H9 (cell line): ENCODE results near the gene P4HA2. TPM values are rescaled to one million over a fixed set of nuclear protein-coding genes. Genes with fewer than 3 reads are reported as not detected.
A peak's percentile ranks its signal among the peaks of the same experiment; 100 is the strongest.

Source experiments
- DNase-seq: peaks from one replicate; pipeline ENCODE4 v3.0.0-alpha.2; 2017
- H2AFZ ChIP-seq: one replicate; pipeline ENCODE4 v1.6.1; 2013; ENCODE audit warnings: mild to moderate bottlenecking, low read length, control low read depth, moderate library complexity
- H2AK5ac ChIP-seq: 2 replicates; pipeline ENCODE4 v1.6.1; 2013; ENCODE audit warnings: low read length, control low read depth, mixed read lengths; ENCODE audit not compliant: insufficient read length
- H2BK120ac ChIP-seq: one replicate; pipeline ENCODE4 v1.6.1; 2013; ENCODE audit warnings: low read depth, mild to moderate bottlenecking, low read length, control low read depth, inconsistent platforms; ENCODE audit not compliant: poor library complexity, severe bottlenecking
- H2BK12ac ChIP-seq: 2 replicates; pipeline ENCODE4 v1.6.1; 2013; ENCODE audit warnings: low read length, control low read depth, mixed read lengths, low read depth; ENCODE audit not compliant: insufficient read length
- H2BK15ac ChIP-seq: 2 replicates; pipeline ENCODE4 v1.6.1; 2013; ENCODE audit warnings: low read depth, low read length, control low read depth
- H2BK20ac ChIP-seq: one replicate; pipeline ENCODE4 v1.6.1; 2013; ENCODE audit warnings: low read depth, mild to moderate bottlenecking, low read length, control low read depth, inconsistent platforms; ENCODE audit not compliant: poor library complexity, severe bottlenecking
- H2BK5ac ChIP-seq: 2 replicates; pipeline ENCODE4 v1.6.1; 2013; ENCODE audit warnings: low read length, control low read depth, mixed read lengths; ENCODE audit not compliant: insufficient read length
- H3K14ac ChIP-seq: 2 replicates; pipeline ENCODE4 v1.6.1; 2013; ENCODE audit warnings: low read length, control low read depth; ENCODE audit not compliant: insufficient read depth
- H3K18ac ChIP-seq: 2 replicates; pipeline ENCODE4 v1.6.1; 2013; ENCODE audit warnings: low read depth, mild to moderate bottlenecking, mixed read lengths, low read length, control low read depth; ENCODE audit not compliant: insufficient read length
- H3K23ac ChIP-seq: 2 replicates; pipeline ENCODE4 v1.6.1; 2013; ENCODE audit warnings: low read length, control low read depth, mixed read lengths, low read depth; ENCODE audit not compliant: insufficient read length
- H3K23me2 ChIP-seq: 2 replicates; pipeline ENCODE4 v1.6.1; 2013; ENCODE audit warnings: low read depth, mild to moderate bottlenecking, mixed read lengths, low read length, control low read depth; ENCODE audit not compliant: insufficient read length, poor library complexity, severe bottlenecking
- H3K27ac ChIP-seq: 2 replicates; pipeline ENCODE4 v1.5.1; 2013; ENCODE audit warnings: low read length, control low read depth, mixed read lengths, low read depth; ENCODE audit not compliant: insufficient read length
- H3K27me3 ChIP-seq: 2 replicates; pipeline ENCODE4 v1.6.1; 2013; ENCODE audit warnings: low read length, control low read depth, inconsistent platforms; ENCODE audit not compliant: insufficient read depth
- H3K4ac ChIP-seq: 2 replicates; pipeline ENCODE4 v1.6.1; 2013; ENCODE audit warnings: low read depth, mild to moderate bottlenecking, control low read depth, inconsistent platforms, low read length, moderate library complexity
- H3K4me1 ChIP-seq: 2 replicates; pipeline ENCODE4 v1.6.1; 2013; ENCODE audit warnings: low read length, control low read depth, inconsistent platforms; ENCODE audit not compliant: insufficient read depth
- H3K4me2 ChIP-seq: 2 replicates; pipeline ENCODE4 v1.6.1; 2013; ENCODE audit warnings: low read length, control low read depth, mixed read lengths; ENCODE audit not compliant: insufficient read length, insufficient read depth
- H3K56ac ChIP-seq: 2 replicates; pipeline ENCODE4 v1.6.1; 2013; ENCODE audit warnings: low read depth, mild to moderate bottlenecking, mixed read lengths, low read length, control low read depth; ENCODE audit not compliant: insufficient read length
- H3K79me1 ChIP-seq: 2 replicates; pipeline ENCODE4 v1.6.1; 2013; ENCODE audit warnings: low read depth, mild to moderate bottlenecking, moderate library complexity, low read length, control low read depth, inconsistent platforms; ENCODE audit not compliant: insufficient read depth, poor library complexity, severe bottlenecking
- H3K79me2 ChIP-seq: 2 replicates; pipeline ENCODE4 v1.6.1; 2013; ENCODE audit warnings: low read length, control low read depth, inconsistent platforms; ENCODE audit not compliant: insufficient read depth
- H3K9ac ChIP-seq: 2 replicates; pipeline ENCODE4 v1.6.1; 2013; ENCODE audit warnings: low read length, control low read depth, mixed read lengths; ENCODE audit not compliant: insufficient read length; ENCODE audit errors: extremely low read depth
- H3K9me3 ChIP-seq: one replicate; pipeline ENCODE4 v1.6.1; 2013; ENCODE audit warnings: low read depth, low read length, inconsistent platforms; ENCODE audit not compliant: control insufficient read depth
- H3T11ph ChIP-seq: one replicate; pipeline ENCODE4 v1.6.1; 2013; ENCODE audit warnings: mild to moderate bottlenecking, low read length, control low read depth, inconsistent platforms
- H4K20me1 ChIP-seq: one replicate; pipeline ENCODE4 v1.6.1; 2013; ENCODE audit not compliant: control insufficient read depth, insufficient read length, insufficient read depth
- H4K5ac ChIP-seq: 2 replicates; pipeline ENCODE4 v1.6.1; 2013; ENCODE audit warnings: low read depth, mild to moderate bottlenecking, mixed read lengths, low read length, control low read depth; ENCODE audit not compliant: insufficient read length
- H4K8ac ChIP-seq: replicated peaks from 2 replicates; pipeline ENCODE4 v1.6.1; 2013; ENCODE audit warnings: low read length, control low read depth, mixed read lengths, low read depth; ENCODE audit not compliant: insufficient read length
- H4K91ac ChIP-seq: 2 replicates; pipeline ENCODE4 v1.6.1; 2013; ENCODE audit warnings: low read depth, mild to moderate bottlenecking, moderate library complexity, mixed read lengths, low read length, control low read depth; ENCODE audit not compliant: insufficient read length
- H3K27ac Mint-ChIP-seq, 3 experiments: 2 replicates in 2 of 3; 3 replicates in 1 of 3; pipeline ENCODE4 v1.8.0; 2020 to 2021; ENCODE audit warnings: mixed read lengths in 3 of 3, mild to moderate bottlenecking in 1 of 3, moderate library complexity in 1 of 3
- H3K27me3 Mint-ChIP-seq: 2 replicates; pipeline ENCODE4 v1.8.0; 2021; ENCODE audit warnings: low read depth, mild to moderate bottlenecking, moderate library complexity, mixed read lengths
- H3K36me3 Mint-ChIP-seq, 3 experiments: 2 replicates in 2 of 3; 3 replicates in 1 of 3; pipeline ENCODE4 v1.8.0; 2020 to 2021; ENCODE audit warnings: low read depth in 3 of 3, mixed read lengths in 3 of 3; ENCODE audit not compliant: insufficient read depth in 1 of 3
- H3K4me1 Mint-ChIP-seq, 2 experiments: 2 replicates each; pipeline ENCODE4 v1.8.0; 2020; ENCODE audit warnings: mixed read lengths in 2 of 2
- H3K4me3 Mint-ChIP-seq, 2 experiments: 2 replicates in 1 of 2; 3 replicates in 1 of 2; pipeline ENCODE4 v1.8.0; 2020 to 2021; ENCODE audit warnings: mild to moderate bottlenecking in 2 of 2, mixed read lengths in 2 of 2, moderate library complexity in 1 of 2
- H3K9me3 Mint-ChIP-seq, 2 experiments: 2 replicates in 1 of 2; 3 replicates in 1 of 2; pipeline ENCODE4 v1.8.0; 2020; ENCODE audit warnings: mild to moderate bottlenecking in 2 of 2, mixed read lengths in 2 of 2, moderate library complexity in 1 of 2
- CTCF ChIP-seq: fragments of 200-600 bp; sonication (generic); conservative IDR thresholded peaks from 3 replicates; pipeline ENCODE4 v1.8.0; 2021; ENCODE audit warnings: antibody characterized with exemption, mild to moderate bottlenecking
- WGBS: extraction: QIAGEN DNeasy Blood & Tissue Kit; methylation state at CpG from one replicate; pipeline ENCODE4 v1.1.7; 2013; ENCODE audit warnings: missing lambda C conversion rate, low lambda C conversion rate, mixed read lengths; ENCODE audit not compliant: insufficient read length; ENCODE audit errors: extremely low coverage; 5-methylcytosine and 5-hydroxymethylcytosine counted together
- total RNA-seq: library from RNA; stranded (reverse); gene quantifications from 2 replicates; pipeline ENCODE4 v1.2.1, GENCODE V29; 2021

The P4HA2 gene
- total RNA-seq, 1 experiment from 2014 or later = 15.3 TPM

- H3K18ac ChIP-seq = no peak overlapping the region
- H2BK15ac ChIP-seq = no peak overlapping the region
- H3K4ac ChIP-seq = no peak overlapping the region
- no peak overlapping the region for H4K8ac ChIP-seq
- H3T11ph ChIP-seq = no peak overlapping the region
- H3K9ac ChIP-seq = no peak overlapping the region
- TF ChIP-seq CTCF = no peak
- 0 out of 7 replicates have a peak overlapping the region, but pooled peaks of 1 of the 3 experiments have one; percentile 16 for H3K27ac Mint-ChIP-seq
- peaks cover 9% of the 10 kb centered on the region in 2 experiments; a peak in 3 of 4 replicates for H3K4me1 Mint-ChIP-seq
- no peak overlapping the region for H4K91ac ChIP-seq
- H3K14ac ChIP-seq = no peak overlapping the region; the same call in 1 of the 2 replicates
- no peaks in the 10 kb centered on the region for H3K23me2 ChIP-seq
- H4K20me1 ChIP-seq = no peaks in the 10 kb centered on the region
- H3K36me3 Mint-ChIP-seq = peaks cover 7 to 16% (median 13%) of the 10 kb centered on the region in 3 experiments
- H3K79me2 ChIP-seq = no peaks in the 10 kb centered on the region
- H3K4me1 ChIP-seq = no peaks in the 10 kb centered on the region
- H3K4me2 ChIP-seq = no peak overlapping the region
- no peak overlapping the region for H3K27ac ChIP-seq
- no peaks in the 10 kb centered on the region for H3K9me3 ChIP-seq
- no peak overlapping the region for H3K4me3 Mint-ChIP-seq
- H2BK120ac ChIP-seq = no peak overlapping the region
- no peak overlapping the region for H2BK12ac ChIP-seq
- H4K5ac ChIP-seq = no peak overlapping the region
- no peaks in the 10 kb centered on the region for H3K79me1 ChIP-seq
- no peak for DNase-seq
- WGBS = no CpG with 5 or more reads among the region's 6 CpGs
- H3K9me3 Mint-ChIP-seq = peaks cover 2% of the 10 kb centered on the region in 2 experiments; a peak in 3 of 5 replicates
- H3K27me3 Mint-ChIP-seq = no peaks in the 10 kb centered on the region
- no peaks in the 10 kb centered on the region for H3K27me3 ChIP-seq
- H2AFZ ChIP-seq = no peak overlapping the region
- H3K56ac ChIP-seq = no peak overlapping the region
- H2AK5ac ChIP-seq = no peak overlapping the region
- no peak overlapping the region for H3K23ac ChIP-seq
- H2BK20ac ChIP-seq = no peak overlapping the region
- no peak overlapping the region for H2BK5ac ChIP-seq
Observed at GRCh38 chr5:132203916-132204315, 23.7 kb downstream of the P4HA2 start.
